SK-N-SH (cell line): Measurements from ENCODE around the gene TBC1D16. TPM values are rescaled to one million over a fixed set of nuclear protein-coding genes. Genes with fewer than 3 reads are reported as not detected.

ENCODE experiments used
- CTCF ChIA-PET: fragments of 300-600, 350-600 bp; formaldehyde crosslinking; extraction: SDS; loops from one replicate; lab custom pipeline; 2021; lab: Yijun Ruan, JAX
- POLR2A ChIA-PET: fragments of 350-600 bp; sonication (Branson Sonifier 250); formaldehyde crosslinking; extraction: SDS; loops from one replicate; lab custom pipeline; 2020; ENCODE audit warnings: antibody characterized with exemption, inconsistent platforms; lab: Yijun Ruan, JAX
- DNase-seq: peaks from one replicate; pipeline ENCODE4 v3.0.0; 2012
- H2AFZ ChIP-seq: fragments of 200-600 bp; sonication (generic); 2 replicates; pipeline ENCODE4 v1.8.1; 2016; ENCODE audit warnings: antibody characterized with exemption, mild to moderate bottlenecking, low read depth
- H3F3A ChIP-seq: fragments of 200-600 bp; sonication (generic); replicated peaks from 2 replicates; pipeline ENCODE3; 2016; ENCODE audit warnings: antibody characterized with exemption, mild to moderate bottlenecking; ENCODE audit not compliant: insufficient read depth
- H3K27ac ChIP-seq, 2 experiments: fragments of 200-500 bp in 1 of 2; fragments of 200-600 bp in 1 of 2; sonication (Bioruptor generic) in 1 of 2; sonication (generic), shearing (Covaris generic) in 1 of 2; 2 replicates each; pipeline versions ENCODE4 v1.5.1 to v1.6.1; 2014 to 2016; ENCODE audit warnings: low read depth in 2 of 2, inconsistent platforms in 1 of 2, low read length in 1 of 2, mild to moderate bottlenecking in 1 of 2, mixed read lengths in 1 of 2
- H3K27me3 ChIP-seq: fragments of 200-600 bp; sonication (generic), shearing (Covaris generic); 2 replicates; pipeline ENCODE4 v1.6.1; 2016; ENCODE audit warnings: mixed run types; ENCODE audit not compliant: insufficient read depth
- H3K36me3 ChIP-seq, 2 experiments: fragments of 200-500 bp in 1 of 2; fragments of 200-600 bp in 1 of 2; sonication (Bioruptor generic) in 1 of 2; sonication (generic) in 1 of 2; replicated peaks in 1 of 2; 2 replicates each; pipeline versions ENCODE3 to v1.5.1; 2014 to 2016; ENCODE audit warnings: low read length in 1 of 2, mild to moderate bottlenecking in 1 of 2; ENCODE audit not compliant: insufficient read depth in 2 of 2, control insufficient read depth in 1 of 2
- H3K4me1 ChIP-seq, 2 experiments: fragments of 200-500 bp in 1 of 2; fragments of 200-600 bp in 1 of 2; sonication (Bioruptor generic) in 1 of 2; sonication (generic), shearing (Covaris generic) in 1 of 2; 2 replicates each; pipeline versions ENCODE4 v1.5.1 to v1.6.1; 2014 to 2016; ENCODE audit warnings: low read depth in 1 of 2, low read length in 1 of 2, mixed run types in 1 of 2; ENCODE audit not compliant: insufficient read depth in 2 of 2, control insufficient read depth in 1 of 2
- H3K4me2 ChIP-seq: fragments of 200-600 bp; sonication (generic), shearing (Covaris generic); 2 replicates; pipeline ENCODE4 v1.6.1; 2017; ENCODE audit warnings: mixed run types
- H3K4me3 ChIP-seq, 2 experiments: fragments of 200-500 bp in 1 of 2; fragments of 200-600 bp in 1 of 2; sonication (Bioruptor generic) in 1 of 2; sonication (generic), shearing (Covaris generic) in 1 of 2; 2 replicates each; pipeline versions ENCODE4 v1.5.1 to v1.8.1; 2014 to 2016; ENCODE audit warnings: low read depth in 2 of 2, inconsistent platforms in 1 of 2, low read length in 1 of 2, mild to moderate bottlenecking in 1 of 2, mixed read lengths in 1 of 2, moderate library complexity in 1 of 2
- H3K79me2 ChIP-seq: fragments of 200-600 bp; sonication (generic); 2 replicates; pipeline ENCODE4 v1.8.1; 2017; ENCODE audit warnings: mild to moderate bottlenecking; ENCODE audit not compliant: insufficient read depth
- H3K9ac ChIP-seq: fragments of 200-600 bp; sonication (generic); 2 replicates; pipeline ENCODE4 v1.6.1; 2017; ENCODE audit warnings: mixed run types
- H3K9me2 ChIP-seq: fragments of 200-600 bp; sonication (generic); 2 replicates; pipeline ENCODE4 v1.6.1; 2017; ENCODE audit warnings: mixed run types
- H3K9me3 ChIP-seq: fragments of 200-600 bp; sonication (generic); 2 replicates; pipeline ENCODE4 v1.6.1; 2017; ENCODE audit warnings: mixed run types, mild to moderate bottlenecking, moderate library complexity
- H4K20me1 ChIP-seq: fragments of 200-600 bp; sonication (generic); 2 replicates; pipeline ENCODE4 v1.6.1; 2017; ENCODE audit warnings: mild to moderate bottlenecking, mixed run types; ENCODE audit not compliant: insufficient read depth
- EP300 ChIP-seq, 2 experiments: IDR thresholded peaks; 2 replicates each; pipeline versions ENCODE4 v1.4.0 to v1.6.1; 2012; ENCODE audit warnings: borderline replicate concordance in 1 of 2, low read depth in 1 of 2, low read length in 1 of 2
- EZH2phosphoT487 ChIP-seq: fragments of 200-600 bp; sonication (generic); IDR thresholded peaks from 2 replicates; pipeline ENCODE4 v1.6.1; 2017; ENCODE audit warnings: low read depth, mixed run types, mild to moderate bottlenecking, antibody characterized with exemption, moderate library complexity, borderline replicate concordance
- FOSL2 ChIP-seq: IDR thresholded peaks from 2 replicates; pipeline ENCODE4 v1.4.0; 2012; ENCODE audit warnings: low read depth, mild to moderate bottlenecking, moderate library complexity, borderline replicate concordance
- FOXJ3 ChIP-seq: sonication (generic); formaldehyde crosslinking; IDR thresholded peaks from 2 replicates; pipeline ENCODE4 v1.5.1; 2020; ENCODE audit warnings: mild to moderate bottlenecking, missing genetic modification reagents
- FOXM1 ChIP-seq: IDR thresholded peaks from 2 replicates; pipeline ENCODE4 v1.4.0; 2012; ENCODE audit warnings: low read depth, mild to moderate bottlenecking
- GABPA ChIP-seq: IDR thresholded peaks from 2 replicates; pipeline ENCODE4 v1.4.0; 2012; ENCODE audit warnings: low read depth, mild to moderate bottlenecking
- GATA2 ChIP-seq: sonication (generic); formaldehyde crosslinking; IDR thresholded peaks from 2 replicates; pipeline ENCODE4 v1.5.0; 2020; ENCODE audit warnings: mild to moderate bottlenecking, missing genetic modification reagents
- JUND ChIP-seq: IDR thresholded peaks from 2 replicates; pipeline ENCODE4 v1.4.0; 2012
- MXI1 ChIP-seq: IDR thresholded peaks from 2 replicates; pipeline ENCODE4 v1.6.1; 2012; ENCODE audit warnings: mild to moderate bottlenecking, low read depth, low read length, improper control_type of control experiment
- NRF1 ChIP-seq: IDR thresholded peaks from 2 replicates; pipeline ENCODE4 v1.6.1; 2012; ENCODE audit warnings: low read depth, mild to moderate bottlenecking, low read length
- RCOR1 ChIP-seq: fragments of 150-350 bp; IDR thresholded peaks from 2 replicates; pipeline ENCODE4 v1.6.1; 2017; ENCODE audit warnings: antibody characterized with exemption, low read length
- RXRA ChIP-seq: IDR thresholded peaks from 2 replicates; pipeline ENCODE4 v1.4.0; 2012; ENCODE audit warnings: low read depth, mild to moderate bottlenecking, borderline replicate concordance
- SIN3A ChIP-seq: IDR thresholded peaks from 2 replicates; pipeline ENCODE4 v1.6.1; 2012; ENCODE audit warnings: low read depth, mild to moderate bottlenecking, low read length, moderate library complexity, borderline replicate concordance
- SMC3 ChIP-seq: IDR thresholded peaks from 2 replicates; pipeline ENCODE4 v1.6.1; 2012; ENCODE audit warnings: low read depth, low read length, improper control_type of control experiment
- WGBS: methylation state at CpG from one replicate; pipeline ENCODE4 v1.1.6; 2017; ENCODE audit warnings: low lambda C conversion rate; 5-methylcytosine and 5-hydroxymethylcytosine counted together
- polyA plus RNA-seq, 3 experiments: library from polyadenylated mRNA; depleted of rRNA; stranded (reverse); fragments of >200 nt; gene quantifications; 2 replicates each; pipeline ENCODE4 v1.2.3, GENCODE V29; 2012
- TF ChIP-seq, protein P1 (sequence below): fragments of 200-600 bp; sonication (generic); IDR thresholded peaks from 2 replicates; pipeline ENCODE4 v1.6.1; 2017; ENCODE audit warnings: antibody characterized with exemption, mild to moderate bottlenecking, moderate library complexity
- TF ChIP-seq, protein P2 (sequence below): IDR thresholded peaks from 2 replicates; pipeline ENCODE4; 2012
- TF ChIP-seq, protein P3 (sequence below): fragments of 150-350 bp; IDR thresholded peaks from 2 replicates; pipeline ENCODE4 v1.6.1; 2017; ENCODE audit warnings: antibody characterized with exemption, low read length, low read depth, borderline replicate concordance
- TF ChIP-seq, protein P4 (sequence below): IDR thresholded peaks from 2 replicates; pipeline ENCODE4 v1.6.1; 2012; ENCODE audit warnings: mild to moderate bottlenecking, low read depth, low read length, moderate library complexity
- TF ChIP-seq, protein P5 (sequence below): IDR thresholded peaks from 2 replicates; pipeline ENCODE4 v1.4.0; 2012; ENCODE audit warnings: low read depth
- TF ChIP-seq, protein P6 (sequence below): fragments of 150-350 bp; IDR thresholded peaks from 2 replicates; pipeline ENCODE4 v1.6.1; 2016; ENCODE audit warnings: mild to moderate bottlenecking, low read depth, low read length

TBC1D16 gene
- polyA plus RNA-seq, 1 of the 3 experiments (the other 2 are of a cell fraction) = 14.5 TPM

DNA sequence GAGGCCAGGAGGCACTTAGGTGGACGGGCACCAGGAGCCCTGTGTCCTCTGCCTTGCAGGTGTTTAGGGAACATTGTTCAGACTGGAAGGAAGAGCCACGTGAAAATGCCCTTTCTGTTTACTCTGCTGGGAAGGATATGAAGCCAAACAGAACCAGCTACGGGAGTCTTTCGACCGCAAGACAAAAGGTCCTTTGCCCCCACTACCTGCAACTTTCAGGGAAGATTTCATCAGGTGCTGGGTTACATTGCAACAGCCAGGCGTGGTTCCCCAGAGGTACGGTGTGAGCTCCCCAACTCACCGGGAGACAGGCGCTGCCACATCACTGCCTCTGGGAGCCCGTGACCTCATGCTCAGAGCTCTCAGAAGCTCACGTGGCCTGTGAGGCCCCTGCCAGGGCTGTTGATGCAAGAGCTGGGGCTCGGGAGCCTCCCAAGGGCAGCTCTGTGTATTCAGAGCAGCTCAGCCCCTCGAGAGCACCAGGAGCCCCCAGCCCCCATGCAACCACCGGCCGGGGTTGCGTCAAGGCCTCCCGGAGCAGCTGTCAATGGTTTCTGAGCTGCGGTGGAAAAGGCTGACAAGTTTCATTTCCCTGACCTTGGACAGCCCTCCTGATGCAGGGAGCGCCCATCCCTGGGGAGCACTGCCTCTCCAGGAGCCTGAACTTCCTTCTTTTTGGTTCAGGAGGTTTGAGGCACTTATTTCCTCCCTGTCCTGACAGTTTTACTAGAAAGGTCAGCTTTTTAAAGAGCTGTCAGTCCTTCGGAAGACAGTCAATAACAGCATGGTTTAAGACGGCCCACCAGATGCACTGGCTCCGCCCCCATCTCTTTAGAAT lies 42.1 kb downstream of the TBC1D16 start:
- POLR2A ChIA-PET = interaction anchor here (0.6 kb wide), 1 partner anchor 10 kb away, joined by 3 read pairs; no protein-coding TSS in a partner anchor

More for the DNA sequence above, 42.1 kb downstream of the TBC1D16 start:
- no peak overlapping the region for H2AFZ ChIP-seq
- 85% methylated on average over 22 of the region's 22 CpGs for WGBS
- CTCF ChIA-PET = interaction anchor here (0.8 to 13.1 kb wide), 11 partner anchors 11 to 285 kb away, joined by 3 to 209 read pairs (median 9); partner anchors contain the start of gene CBX4
- peaks cover 5% of the 10 kb centered on the region for H4K20me1 ChIP-seq
- H3K4me3 ChIP-seq = no peak overlapping the region
- no peak for DNase-seq
- no peaks in the 10 kb centered on the region for H3K9me2 ChIP-seq
- H3F3A ChIP-seq = peaks cover 3% of the 10 kb centered on the region
- H3K4me2 ChIP-seq = no peak overlapping the region
- H3K4me1 ChIP-seq = peaks cover 0 to 20% of the 10 kb centered on the region in 2 experiments; a peak in 2 of 4 replicates
- TF ChIP-seq, protein P1, sequence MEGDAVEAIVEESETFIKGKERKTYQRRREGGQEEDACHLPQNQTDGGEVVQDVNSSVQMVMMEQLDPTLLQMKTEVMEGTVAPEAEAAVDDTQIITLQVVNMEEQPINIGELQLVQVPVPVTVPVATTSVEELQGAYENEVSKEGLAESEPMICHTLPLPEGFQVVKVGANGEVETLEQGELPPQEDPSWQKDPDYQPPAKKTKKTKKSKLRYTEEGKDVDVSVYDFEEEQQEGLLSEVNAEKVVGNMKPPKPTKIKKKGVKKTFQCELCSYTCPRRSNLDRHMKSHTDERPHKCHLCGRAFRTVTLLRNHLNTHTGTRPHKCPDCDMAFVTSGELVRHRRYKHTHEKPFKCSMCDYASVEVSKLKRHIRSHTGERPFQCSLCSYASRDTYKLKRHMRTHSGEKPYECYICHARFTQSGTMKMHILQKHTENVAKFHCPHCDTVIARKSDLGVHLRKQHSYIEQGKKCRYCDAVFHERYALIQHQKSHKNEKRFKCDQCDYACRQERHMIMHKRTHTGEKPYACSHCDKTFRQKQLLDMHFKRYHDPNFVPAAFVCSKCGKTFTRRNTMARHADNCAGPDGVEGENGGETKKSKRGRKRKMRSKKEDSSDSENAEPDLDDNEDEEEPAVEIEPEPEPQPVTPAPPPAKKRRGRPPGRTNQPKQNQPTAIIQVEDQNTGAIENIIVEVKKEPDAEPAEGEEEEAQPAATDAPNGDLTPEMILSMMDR = no peak
- TF ChIP-seq FOXJ3 (CRISPR knock-in tag) (no peak), GATA2 (CRISPR knock-in tag) (no peak), MXI1 (no peak), NRF1 (no peak), FOXM1 (no peak), RXRA (no peak), FOSL2 (no peak), SIN3A (no peak), EP300 (IDR thresholded peaks at IDR 0.05; ENCODE audit: borderline replicate concordance in 1 of 2, low read depth in 1 of 2, low read length in 1 of 2) (no peak), GABPA (no peak), EZH2phosphoT487 (no peak), JUND (no peak), RCOR1 (no peak), SMC3 (no peak)
- TF ChIP-seq, protein P2, sequence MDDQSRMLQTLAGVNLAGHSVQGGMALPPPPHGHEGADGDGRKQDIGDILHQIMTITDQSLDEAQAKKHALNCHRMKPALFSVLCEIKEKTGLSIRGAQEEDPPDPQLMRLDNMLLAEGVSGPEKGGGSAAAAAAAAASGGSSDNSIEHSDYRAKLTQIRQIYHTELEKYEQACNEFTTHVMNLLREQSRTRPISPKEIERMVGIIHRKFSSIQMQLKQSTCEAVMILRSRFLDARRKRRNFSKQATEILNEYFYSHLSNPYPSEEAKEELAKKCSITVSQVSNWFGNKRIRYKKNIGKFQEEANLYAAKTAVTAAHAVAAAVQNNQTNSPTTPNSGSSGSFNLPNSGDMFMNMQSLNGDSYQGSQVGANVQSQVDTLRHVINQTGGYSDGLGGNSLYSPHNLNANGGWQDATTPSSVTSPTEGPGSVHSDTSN = no peak
- TF ChIP-seq, protein P3, sequence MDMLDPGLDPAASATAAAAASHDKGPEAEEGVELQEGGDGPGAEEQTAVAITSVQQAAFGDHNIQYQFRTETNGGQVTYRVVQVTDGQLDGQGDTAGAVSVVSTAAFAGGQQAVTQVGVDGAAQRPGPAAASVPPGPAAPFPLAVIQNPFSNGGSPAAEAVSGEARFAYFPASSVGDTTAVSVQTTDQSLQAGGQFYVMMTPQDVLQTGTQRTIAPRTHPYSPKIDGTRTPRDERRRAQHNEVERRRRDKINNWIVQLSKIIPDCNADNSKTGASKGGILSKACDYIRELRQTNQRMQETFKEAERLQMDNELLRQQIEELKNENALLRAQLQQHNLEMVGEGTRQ = no peak
- TF ChIP-seq, protein P4, sequence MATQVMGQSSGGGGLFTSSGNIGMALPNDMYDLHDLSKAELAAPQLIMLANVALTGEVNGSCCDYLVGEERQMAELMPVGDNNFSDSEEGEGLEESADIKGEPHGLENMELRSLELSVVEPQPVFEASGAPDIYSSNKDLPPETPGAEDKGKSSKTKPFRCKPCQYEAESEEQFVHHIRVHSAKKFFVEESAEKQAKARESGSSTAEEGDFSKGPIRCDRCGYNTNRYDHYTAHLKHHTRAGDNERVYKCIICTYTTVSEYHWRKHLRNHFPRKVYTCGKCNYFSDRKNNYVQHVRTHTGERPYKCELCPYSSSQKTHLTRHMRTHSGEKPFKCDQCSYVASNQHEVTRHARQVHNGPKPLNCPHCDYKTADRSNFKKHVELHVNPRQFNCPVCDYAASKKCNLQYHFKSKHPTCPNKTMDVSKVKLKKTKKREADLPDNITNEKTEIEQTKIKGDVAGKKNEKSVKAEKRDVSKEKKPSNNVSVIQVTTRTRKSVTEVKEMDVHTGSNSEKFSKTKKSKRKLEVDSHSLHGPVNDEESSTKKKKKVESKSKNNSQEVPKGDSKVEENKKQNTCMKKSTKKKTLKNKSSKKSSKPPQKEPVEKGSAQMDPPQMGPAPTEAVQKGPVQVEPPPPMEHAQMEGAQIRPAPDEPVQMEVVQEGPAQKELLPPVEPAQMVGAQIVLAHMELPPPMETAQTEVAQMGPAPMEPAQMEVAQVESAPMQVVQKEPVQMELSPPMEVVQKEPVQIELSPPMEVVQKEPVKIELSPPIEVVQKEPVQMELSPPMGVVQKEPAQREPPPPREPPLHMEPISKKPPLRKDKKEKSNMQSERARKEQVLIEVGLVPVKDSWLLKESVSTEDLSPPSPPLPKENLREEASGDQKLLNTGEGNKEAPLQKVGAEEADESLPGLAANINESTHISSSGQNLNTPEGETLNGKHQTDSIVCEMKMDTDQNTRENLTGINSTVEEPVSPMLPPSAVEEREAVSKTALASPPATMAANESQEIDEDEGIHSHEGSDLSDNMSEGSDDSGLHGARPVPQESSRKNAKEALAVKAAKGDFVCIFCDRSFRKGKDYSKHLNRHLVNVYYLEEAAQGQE = no peak
- TF ChIP-seq, protein P5, sequence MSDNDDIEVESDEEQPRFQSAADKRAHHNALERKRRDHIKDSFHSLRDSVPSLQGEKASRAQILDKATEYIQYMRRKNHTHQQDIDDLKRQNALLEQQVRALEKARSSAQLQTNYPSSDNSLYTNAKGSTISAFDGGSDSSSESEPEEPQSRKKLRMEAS = no peak
- TF ChIP-seq, protein P6, sequence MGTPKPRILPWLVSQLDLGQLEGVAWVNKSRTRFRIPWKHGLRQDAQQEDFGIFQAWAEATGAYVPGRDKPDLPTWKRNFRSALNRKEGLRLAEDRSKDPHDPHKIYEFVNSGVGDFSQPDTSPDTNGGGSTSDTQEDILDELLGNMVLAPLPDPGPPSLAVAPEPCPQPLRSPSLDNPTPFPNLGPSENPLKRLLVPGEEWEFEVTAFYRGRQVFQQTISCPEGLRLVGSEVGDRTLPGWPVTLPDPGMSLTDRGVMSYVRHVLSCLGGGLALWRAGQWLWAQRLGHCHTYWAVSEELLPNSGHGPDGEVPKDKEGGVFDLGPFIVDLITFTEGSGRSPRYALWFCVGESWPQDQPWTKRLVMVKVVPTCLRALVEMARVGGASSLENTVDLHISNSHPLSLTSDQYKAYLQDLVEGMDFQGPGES = no peak
- TF ChIP-seq, all 33 proteins: peak for 0
- H3K27ac ChIP-seq = no peak overlapping the region
- no peaks in the 10 kb centered on the region for H3K36me3 ChIP-seq
- H3K79me2 ChIP-seq = peaks cover 3% of the 10 kb centered on the region; the same call in 1 of the 2 replicates
- H3K9ac ChIP-seq = no peak overlapping the region
- H3K27me3 ChIP-seq = no peaks in the 10 kb centered on the region
- no peaks in the 10 kb centered on the region for H3K9me3 ChIP-seq
